Stimulated activated CD4-positive, alpha-beta T cell treated with anti-CD3 and anti-CD28 coated beads, Interleukin-2, amount 100 ng/mL, for 24 hours (primary cell): Measurements from ENCODE around the gene IQCN.

Experiments
- DNase-seq, 2 donors: peaks; one replicate each; pipeline ENCODE4 v3.0.0-alpha.2; 2020

IQCN gene

DNA sequence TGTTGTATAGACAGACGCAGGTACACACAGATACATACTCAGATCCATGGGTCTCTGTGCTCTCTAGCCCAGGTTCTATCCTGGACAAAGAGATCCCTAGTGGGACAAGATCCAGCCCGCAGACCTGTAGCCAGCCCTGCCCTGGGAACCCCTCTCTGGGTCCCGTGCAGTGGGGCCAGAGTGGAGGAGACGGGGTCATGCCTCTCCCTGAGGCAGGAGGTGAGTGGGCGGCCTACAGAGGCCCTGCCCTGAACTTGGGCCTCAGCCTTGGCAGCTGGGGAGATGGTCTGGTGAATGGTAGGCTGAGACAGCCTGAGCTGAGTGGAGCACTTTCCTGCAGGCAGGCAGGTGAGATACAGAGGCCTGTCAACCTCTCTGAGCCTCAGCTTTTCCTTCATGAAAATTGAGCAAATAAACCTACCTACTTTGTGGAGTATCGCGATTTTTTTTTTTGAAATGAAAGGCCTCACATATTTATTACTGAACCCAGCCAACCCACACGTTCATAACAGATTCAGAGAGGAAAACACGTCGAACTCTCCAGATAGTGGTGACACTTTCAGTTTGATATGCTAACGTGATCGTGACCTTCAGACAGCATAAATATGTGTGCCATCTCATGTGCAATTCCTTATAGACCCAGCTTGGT is 10.6 kb upstream of the IQCN start:
- peak; percentile 58 to 68 for DNase-seq

DNA sequence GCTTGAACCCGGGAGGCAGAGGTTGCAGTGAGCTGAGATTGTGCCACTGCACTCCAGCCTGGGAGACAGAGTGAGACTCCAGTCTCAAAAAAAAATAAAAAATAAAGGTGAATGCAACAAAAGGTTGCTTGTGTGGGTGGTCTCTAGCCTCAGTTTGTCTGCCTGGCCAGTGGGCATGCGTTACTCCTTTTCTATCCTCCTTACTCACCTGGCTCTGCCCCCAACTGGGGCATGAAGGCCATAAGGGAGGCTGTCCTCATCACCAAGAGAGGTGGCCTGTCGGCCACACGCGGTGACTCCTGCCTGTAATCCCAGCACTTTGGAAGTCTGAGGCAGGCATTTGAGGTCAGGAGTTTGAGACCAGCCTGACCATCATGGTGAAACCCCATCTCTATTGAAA is 9.1 kb upstream of the IQCN start:
- no peak for DNase-seq

DNA sequence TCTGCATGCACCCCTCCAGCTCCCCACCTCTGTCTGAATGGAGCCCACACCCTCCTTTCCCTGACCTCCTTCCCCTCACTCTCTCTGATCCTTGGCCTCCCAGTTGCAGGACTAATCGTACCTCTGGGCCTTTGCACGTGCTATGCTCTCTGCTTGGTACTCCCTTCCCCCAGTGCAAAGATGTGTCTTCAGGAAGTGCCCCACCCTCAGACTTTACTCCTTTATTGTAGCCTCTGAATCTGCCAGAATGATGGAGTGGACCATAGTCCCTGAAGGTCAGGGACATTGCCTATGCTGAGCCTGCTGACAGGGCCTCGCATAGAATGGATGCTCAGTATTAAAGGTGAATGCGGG is 8.5 kb upstream of the IQCN start:
- no peak for DNase-seq

DNA sequence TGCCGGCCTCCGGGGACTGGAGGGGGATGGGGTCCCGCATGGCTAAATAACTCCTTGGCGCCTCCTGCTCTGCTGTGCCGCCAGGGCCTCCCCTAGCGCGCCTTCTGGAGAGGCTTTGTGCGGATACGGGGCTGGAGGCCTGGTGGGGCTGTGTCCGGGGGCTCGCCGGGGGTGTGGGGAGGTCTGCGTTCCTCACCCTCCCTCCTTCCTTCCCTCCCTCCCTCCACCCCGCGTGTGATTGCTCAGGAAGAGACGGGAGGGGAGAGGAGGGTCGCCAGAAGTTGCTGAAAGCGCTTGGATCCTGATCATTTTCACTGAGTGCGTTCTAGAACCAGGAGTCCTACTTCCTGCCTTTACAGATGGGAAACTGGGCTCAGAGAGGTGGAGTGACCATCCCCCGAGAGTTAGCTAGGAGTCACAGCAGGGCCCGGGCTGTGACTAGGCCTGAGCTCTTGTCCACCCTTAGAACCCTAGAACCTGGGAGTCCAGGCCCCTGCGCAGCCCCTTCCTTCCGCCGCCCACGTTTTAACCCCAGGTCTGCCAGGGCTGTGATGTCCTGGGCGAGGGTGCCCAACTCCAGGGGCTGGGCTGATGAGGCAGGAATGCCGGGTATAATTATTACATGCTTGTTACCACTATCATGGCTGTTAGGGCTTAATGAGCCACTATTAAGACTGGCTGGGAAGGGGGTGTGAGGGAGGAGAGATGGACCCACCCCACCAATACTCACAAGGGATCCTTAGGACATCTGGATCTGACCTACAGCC is 8.0 kb upstream of the IQCN start:
- peak; percentile 48 to 50 for DNase-seq

DNA sequence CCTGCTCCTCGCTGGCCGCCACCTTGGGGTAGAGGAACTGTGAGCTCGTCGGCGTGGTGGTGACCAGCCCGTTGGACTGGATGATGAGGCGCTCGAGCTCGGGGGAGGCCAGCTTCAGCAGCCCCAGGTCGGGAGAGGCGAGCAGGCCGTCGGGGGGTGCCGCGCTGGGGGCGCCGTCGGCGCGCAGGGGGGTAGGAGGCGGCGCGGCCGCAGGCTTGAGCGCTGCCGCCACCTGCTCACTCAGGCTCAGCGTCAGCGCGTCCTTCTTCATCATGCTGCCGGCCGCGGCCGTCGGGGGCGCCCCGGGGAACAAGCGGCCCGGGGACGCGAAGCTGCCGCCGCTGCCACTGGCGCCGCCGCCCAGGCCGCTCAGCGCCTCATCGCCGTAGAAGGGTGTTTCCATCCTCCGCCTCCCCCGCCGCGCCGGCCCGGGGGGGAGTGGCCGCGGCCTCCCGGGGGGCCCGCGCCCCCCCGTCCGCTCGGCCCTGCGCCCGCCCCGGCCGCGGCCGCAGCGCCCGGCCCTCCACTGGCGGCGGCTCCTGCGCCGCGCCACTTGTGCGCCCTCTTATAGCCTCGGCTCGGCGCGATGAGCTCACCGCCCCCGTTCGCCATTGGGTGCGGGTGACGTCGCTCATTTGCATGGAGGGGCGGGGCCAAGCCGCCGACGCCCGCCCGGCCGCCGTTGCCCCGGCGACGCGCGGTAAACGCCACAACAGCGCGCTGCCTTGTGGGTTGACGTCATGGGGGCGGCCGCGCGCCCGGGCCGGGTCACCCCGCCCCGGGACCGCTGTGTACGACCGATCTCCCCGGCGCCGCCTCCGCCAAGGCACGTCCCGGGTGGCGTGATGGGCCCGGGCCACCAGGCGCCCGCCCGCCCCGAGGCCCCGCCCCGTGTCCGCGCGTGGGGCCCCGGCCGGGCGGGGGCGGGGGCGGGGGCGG is 7.1 kb upstream of the IQCN start, which contains the start of gene JUND:
JUND (minus strand) TSS at position 541 of the 939 bp plus-strand sequence; CDS start at position 403, 138 bp downstream.
- DNase-seq, result peak; percentile 96 to 97

DNA sequence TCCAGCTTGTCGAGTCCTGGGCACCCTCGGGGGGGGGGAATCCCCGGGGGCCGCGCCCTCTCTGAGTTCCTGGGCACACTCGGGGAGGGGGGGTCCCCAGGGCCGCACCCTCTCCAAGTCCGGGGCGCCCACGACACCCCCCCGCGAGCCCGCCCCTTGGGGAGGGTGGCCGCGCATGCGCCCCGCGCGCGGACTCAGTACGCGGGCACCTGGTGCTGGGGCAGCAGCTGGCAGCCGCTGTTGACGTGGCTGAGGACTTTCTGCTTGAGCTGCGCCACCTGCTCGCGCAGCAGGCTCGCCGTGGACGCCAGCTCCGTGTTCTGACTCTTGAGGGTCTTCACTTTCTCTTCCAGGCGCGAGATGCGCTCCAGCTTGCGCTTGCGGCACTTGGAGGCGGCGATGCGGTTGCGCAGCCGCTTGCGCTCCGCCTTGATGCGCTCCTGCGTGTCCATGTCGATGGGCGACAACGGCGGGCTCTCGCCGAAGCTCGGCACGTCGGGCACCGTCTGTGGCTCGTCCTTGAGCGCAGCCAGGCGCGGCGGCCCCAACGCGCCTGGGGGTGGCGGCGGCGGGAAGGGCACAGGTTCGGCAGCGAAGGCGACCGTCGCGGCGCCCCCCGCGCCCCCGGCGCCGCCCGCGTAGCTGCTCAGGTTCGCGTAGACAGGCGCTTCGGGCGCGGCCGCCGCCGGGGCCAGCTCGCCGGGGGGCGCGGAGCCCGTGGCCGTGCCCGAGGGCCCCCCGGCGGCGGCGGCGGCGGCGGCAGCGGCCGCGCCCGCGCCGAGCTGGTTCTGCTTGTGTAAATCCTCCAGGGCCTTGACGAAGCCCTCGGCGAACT is 6.2 kb upstream of the IQCN start:
- peak; percentile 78 to 80 for DNase-seq

DNA sequence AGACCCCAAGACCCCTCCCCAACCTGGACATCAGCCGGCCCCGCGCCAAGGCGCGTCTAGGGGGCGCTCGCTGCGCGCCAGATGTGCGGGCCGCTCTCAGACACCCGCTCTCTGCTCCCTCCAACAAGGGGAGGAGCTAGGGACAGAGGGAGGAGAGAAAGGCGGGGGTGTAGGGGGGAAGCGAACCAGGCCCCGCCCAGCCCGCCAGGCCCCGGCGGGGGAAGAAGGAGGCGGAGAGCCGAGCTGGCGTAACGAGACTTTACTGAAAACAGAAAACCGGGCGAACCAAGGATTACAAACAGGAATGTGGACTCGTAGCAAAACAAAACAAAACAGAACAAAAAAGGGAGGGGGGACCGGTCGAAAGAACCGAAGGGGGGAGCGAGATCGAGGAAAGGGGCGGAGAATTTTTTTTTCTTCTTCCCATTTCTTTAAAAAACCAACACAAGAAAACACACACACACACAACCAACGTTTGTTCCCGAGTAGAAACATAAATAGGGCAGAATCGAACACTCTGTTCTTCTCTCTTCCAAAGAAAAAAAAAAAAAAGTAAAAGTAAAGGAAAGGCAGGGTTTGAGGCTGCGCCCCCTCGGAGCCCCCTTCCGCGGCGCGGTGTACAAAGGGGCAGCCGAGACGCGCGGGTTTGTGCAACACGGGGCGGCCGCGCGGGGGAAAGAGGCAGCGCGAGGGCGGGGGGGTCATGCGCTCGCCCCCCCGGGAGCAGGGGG is 5.4 kb upstream of the IQCN start:
- peak; percentile 89 to 92 for DNase-seq

DNA sequence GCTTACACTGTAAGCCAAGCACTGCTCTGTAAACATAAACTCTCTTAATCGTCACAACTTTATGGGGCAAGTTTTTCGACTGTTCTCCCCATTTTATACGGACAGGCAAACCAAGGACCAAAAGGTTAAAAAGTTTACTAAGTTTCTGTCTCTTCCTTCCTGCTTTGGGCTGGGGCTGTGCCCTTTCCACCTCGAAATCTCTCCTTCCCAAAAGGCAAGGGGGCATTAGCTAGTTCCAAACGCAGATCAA is 4.9 kb upstream of the IQCN start:
- DNase-seq, result no peak

DNA sequence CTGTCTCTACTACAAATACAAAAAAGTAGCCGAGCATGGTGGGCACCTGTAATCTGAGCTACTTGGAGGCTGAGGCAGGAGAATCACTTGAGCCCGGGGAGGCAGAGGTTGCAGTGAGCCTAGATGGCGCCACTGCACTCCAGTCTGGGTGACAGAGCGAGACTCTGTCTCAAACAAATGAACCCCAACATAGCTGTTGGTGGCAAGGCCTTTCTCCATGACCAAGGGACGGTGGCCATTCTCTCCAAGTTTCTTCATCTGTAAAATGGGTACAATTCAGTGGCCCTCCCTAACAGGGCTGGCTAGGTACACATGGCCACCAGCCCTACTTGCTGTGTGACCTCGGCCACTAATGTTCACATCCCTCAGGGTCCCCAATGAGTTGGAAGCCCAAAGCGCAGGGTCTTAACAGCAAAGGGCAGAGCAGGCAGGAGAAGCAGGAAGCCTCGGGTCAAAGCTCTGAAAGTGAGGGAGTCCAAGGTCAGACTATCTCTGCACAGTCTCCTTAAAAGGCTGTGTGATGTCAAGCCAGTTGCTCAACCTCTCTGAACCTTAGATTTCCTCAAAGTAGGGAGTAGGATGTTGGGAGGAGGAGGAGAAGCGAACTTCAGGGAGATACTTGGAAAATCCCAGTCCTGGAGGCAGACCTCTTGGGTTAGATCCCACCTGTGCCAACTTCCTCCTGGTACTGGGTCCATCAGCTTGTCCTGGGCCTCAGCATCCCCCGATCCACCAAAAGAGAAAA is 4.4 kb upstream of the IQCN start:
- DNase-seq, result peak; percentile 56 to 63

DNA sequence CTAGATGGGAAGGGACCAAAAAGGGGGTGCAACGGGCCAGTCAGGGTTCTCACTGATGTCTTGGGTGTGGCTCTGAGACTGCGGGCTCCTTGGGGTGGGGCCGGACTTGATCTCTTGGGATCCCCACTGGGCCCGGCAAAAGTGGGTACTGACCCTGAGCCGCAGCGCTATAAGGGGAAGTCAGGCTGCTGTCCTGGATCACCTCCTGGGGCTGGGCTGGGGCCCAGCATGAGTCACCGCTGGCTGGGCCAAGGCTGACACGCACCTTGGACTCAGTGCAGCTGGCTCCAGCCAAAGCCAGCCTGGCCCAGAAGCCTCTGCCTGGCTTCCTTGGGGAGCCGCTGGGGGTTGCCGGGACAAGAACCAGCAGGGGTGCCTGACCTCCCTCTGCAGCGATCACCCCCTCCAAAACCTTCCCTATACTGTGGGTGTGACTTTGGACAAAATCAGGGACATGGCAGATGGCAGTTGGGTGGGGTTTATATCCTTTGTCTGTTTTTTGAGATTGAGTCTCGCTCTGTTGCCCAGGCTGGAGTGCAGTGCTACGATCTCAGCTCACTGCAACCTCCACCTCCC is 617 bp upstream of the IQCN start:
- DNase-seq, result no peak

DNA sequence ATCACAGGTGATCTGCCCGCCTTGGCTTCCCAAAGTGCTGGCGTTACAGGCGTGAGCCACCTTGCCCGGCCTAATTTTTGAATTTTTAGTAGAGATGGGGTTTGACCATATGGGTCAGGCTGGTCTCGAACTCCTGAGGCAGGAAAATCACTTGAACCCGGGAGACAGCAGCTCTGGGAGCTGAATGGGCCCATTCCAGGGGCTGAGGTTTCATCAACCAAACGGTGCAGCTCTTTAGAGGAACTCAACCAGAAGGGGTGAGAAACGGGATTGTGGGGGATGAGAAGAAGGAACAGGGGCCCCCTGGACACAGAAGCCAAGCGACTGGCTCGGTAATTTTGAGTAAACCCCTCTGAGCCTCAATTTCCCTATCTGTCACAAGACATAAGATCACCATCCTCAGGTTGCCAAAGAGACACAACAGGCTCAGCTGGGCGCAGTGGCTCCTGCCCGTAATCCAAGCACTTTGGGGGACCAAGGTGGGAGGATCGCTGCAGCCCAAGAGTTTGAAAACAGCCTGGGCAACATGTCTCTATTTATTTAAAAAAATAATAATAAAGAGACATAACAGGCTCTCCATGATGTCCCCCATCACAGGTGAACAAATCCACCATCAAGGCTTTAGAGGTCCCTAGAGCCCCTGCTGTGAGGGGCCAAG is 562 bp downstream of the IQCN start:
- no peak for DNase-seq

DNA sequence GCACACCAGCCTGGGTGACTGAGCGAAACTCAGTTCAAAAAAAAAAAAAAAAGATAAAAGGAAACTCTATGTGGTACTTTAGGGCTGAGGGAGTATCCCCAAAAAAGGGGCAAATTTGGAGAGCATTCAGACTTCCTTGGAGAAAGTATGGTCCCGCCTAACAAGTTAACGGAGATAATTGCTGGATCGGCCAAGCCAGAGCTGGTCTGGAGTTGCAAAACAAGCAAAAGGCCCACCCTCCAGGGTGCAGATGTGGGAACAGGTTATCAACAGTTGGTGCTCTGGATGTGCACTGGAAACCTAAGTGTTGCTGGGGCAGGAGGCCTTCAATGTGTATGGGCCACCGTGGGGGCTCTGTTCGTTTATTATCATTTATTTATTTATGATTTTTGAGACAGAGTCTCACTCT is 2.8 kb downstream of the IQCN start:
- DNase-seq, result no peak

DNA sequence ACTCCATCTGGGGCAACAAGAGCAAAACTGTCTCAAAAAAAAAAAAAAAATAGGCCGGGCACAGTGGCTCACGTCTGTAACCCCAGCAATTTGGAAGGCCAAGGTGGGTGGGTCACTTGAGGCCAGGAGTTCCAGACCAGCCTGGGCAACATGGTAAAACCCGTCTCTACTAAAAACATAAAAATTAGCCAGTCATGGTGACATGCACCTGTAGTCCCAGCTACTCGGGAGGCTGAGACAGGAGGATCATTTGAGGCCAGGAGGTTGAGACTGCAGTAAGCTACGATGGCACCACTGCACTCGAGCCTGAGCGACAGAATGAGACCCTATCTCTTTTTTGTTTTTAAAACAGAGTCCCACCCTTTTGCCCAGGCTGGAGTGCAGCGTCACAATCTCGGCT is 3.9 kb downstream of the IQCN start:
- DNase-seq, result no peak

DNA sequence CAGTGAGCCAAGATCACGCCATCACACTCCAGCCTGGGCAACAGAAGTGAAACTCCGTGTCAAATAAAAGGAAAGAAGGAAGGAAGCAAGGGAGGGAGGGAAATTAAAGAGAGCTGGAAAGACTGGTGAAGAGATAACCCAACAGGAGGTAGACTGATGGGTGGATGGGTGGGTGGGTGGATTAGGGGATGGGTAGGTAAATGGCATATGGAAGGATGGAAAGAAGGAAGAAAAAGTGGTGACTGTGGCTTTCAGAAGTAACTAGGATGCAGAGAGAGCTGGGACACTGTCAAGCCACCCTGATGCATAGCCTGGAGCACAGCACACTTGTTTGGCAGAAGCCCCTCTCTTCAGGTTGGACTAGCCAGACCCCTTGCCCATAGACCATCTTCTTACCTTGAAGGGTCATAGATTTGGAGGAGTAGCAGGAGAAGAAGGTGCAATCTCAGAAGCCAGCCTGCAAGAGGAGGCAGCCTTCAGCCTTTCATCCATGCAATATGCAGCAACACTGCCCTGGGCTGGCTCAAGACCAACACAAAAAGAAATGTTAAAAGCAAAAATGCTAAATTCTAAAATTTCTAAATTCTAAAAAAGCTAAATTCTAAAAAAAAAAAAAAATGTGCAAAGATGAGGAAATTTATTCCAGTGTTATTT is 5.1 kb downstream of the IQCN start:
- no peak for DNase-seq

DNA sequence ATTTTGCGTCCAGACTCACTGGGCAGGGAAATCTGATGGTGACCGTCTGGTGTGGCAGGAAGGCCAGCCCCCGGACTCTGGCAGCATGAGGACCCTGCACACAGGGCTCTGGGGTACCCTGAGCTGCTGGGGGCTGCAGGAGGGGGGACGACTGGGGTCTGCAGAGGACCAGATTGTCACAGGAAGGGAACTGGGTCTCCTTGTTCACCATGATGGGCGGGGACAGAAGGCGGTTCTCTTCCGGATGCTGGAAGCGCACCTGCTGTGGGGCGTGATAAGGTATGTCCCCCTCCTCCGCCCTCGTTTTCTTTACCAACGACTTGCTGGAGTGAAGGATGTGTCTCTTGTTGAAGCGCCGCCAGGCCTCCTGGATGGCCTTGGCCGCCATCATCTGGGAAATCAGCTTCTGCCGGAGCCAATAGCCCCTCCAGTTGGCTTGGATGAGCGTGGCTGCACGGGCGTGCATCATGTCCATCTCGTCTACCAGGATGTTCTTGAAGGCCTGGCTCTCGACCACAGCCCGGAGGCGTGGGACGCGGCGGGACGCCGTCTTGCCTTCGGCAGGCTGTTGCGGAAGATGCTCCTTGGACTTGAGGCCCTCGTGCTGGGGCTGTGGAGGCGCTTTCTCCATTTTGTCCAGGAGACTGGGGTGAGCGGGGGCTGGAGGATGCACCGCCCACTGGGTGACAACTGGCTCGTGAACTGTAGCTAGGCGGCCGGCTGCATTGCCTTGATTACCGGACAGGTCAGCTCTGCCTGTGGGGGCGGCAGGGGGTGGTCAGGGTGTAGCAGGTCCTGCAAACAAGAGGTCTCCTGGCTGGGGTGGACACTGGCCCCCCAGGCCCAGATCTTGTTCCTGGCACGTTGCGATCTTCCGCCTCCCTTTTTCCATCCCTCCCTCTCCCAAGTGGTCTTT is 7.2 kb downstream of the IQCN start:
- no peak for DNase-seq

DNA sequence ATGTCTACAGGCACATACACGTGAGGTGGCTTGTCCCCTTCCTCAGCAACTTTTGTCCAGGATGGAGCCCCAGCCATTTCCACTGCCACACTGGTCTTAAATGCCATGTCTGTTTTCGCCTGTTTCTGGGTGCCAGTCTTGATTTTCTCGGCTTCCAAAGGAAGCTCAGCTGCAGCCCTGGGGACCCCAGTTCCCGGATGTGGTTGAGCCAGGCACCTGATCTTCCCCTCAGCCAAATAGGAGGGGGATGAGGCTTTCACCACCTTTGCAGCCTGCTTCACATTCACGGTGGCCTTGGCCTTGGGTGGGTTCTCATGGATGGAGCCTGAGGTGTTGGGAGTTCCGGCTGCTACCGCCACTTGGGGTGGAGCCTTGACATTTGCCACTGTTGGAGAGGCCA is 8.7 kb downstream of the IQCN start:
- no peak for DNase-seq

DNA sequence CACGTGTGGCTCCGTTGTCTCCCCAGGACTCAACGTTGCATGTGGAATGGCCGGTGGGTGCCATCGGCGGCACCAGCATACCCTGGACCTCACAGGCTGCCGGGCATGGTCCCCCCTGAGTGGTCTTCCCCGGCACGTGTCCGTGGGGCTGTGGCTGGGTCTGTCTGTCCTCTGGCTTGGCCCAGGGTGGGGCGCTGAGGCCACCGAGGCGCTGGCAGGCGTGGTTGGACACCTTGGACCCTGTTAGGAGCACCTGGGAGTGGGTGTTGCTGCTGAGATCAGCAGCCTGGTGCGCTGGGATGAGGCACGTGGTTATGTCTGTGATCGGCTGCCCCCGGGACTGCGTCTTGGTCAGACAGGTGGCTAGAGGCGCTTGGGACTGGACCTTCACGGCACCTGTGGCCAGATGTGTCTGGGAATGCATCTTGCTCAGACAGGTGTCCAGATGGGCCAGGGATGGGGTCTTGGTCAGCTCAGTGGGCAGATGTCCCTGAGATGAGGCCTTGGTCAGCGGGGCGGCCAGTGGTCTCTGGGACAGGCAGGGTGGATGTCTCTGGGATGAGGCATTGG is 9.2 kb downstream of the IQCN start:
- DNase-seq, result no peak

DNA sequence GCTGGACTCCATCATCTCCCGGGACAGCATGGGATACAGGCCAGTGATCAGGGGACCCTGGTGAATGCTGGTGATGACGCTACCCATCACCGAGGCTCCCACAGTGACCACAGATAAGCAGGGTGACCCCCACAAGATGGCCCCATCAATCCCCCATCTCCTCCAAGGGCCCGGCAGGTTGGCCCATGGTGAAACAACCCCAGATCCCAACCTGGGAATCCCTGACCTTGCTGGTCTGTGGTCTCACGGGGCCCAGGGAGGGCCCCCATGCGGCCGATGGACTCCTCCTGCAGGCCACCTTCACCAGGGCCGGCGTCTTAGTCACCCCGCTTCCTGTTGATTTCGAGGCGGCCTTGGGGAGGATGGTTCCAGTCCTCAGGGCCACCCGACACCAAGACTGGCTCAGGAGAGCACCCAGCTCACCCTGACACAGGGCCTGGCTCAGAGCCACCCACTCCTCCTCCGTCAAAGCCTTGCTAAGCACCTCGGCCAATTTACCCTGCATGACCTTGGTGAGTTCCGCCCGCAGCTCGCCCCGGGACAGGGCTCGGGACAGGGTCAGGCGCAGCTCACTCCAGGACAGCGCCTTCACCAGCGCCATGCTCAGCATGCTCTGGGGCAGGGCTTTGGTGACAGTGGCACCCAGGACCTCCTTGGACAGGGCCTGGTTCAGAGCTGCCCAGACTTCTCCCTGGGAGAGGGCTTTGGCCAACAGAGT is 10.0 kb downstream of the IQCN start:
- DNase-seq, result no peak
